Endothelial cell (in vitro differentiated cells): ENCODE results near the gene ITPRIP. TPM values are rescaled to one million over a fixed set of nuclear protein-coding genes. Genes with fewer than 3 reads are reported as not detected.

Experiments
- DNase-seq: peaks from one replicate; pipeline ENCODE4 v3.0.0; 2021; ENCODE audit warnings: low spot score
- H3K27ac Mint-ChIP-seq: one replicate; pipeline ENCODE4 v1.8.0; 2021; ENCODE audit warnings: mixed read lengths, inconsistent platforms; ENCODE audit not compliant: unreplicated experiment
- H3K27me3 Mint-ChIP-seq: one replicate; pipeline ENCODE4 v1.8.0; 2021; ENCODE audit warnings: mild to moderate bottlenecking, moderate library complexity, mixed read lengths, inconsistent platforms; ENCODE audit not compliant: unreplicated experiment
- H3K36me3 Mint-ChIP-seq: one replicate; pipeline ENCODE4 v1.8.0; 2021; ENCODE audit warnings: mild to moderate bottlenecking, low read depth, mixed read lengths, inconsistent platforms; ENCODE audit not compliant: unreplicated experiment
- H3K4me1 Mint-ChIP-seq: one replicate; pipeline ENCODE4 v1.8.0; 2021; ENCODE audit warnings: mild to moderate bottlenecking, mixed read lengths, inconsistent platforms; ENCODE audit not compliant: unreplicated experiment
- H3K4me3 Mint-ChIP-seq: one replicate; pipeline ENCODE4 v1.8.0; 2021; ENCODE audit warnings: mild to moderate bottlenecking, mixed read lengths, inconsistent platforms; ENCODE audit not compliant: unreplicated experiment
- H3K9me3 Mint-ChIP-seq: one replicate; pipeline ENCODE4 v1.8.0; 2021; ENCODE audit warnings: mixed read lengths, inconsistent platforms; ENCODE audit not compliant: unreplicated experiment
- CTCF ChIP-seq: fragments of 200-600 bp; sonication (generic); IDR thresholded peaks from one replicate; pipeline ENCODE4 v1.5.0; 2021; ENCODE audit warnings: antibody characterized with exemption; ENCODE audit not compliant: unreplicated experiment
- total RNA-seq: library from RNA; stranded (reverse); fragmentation: NEBNext Ultra II Directional; extraction: Animal tissue kit (Norgen Biotek cat#: 25700); gene quantifications from one replicate; pipeline ENCODE4 v1.2.1, GENCODE V29; 2021; ENCODE audit not compliant: unreplicated experiment

ITPRIP gene
- total RNA-seq, 1 donor from 2014 or later = 16.3 TPM

- no peak overlapping the region for H3K4me3 Mint-ChIP-seq
- DNase-seq = no peak
- H3K9me3 Mint-ChIP-seq = no peaks in the 10 kb centered on the region
- TF ChIP-seq CTCF = no peak
- peaks cover 2% of the 10 kb centered on the region for H3K4me1 Mint-ChIP-seq
- H3K36me3 Mint-ChIP-seq = no peaks in the 10 kb centered on the region
- H3K27ac Mint-ChIP-seq = no peak overlapping the region
- H3K27me3 Mint-ChIP-seq = no peaks in the 10 kb centered on the region
Measured at GRCh38 chr10:104276192-104276591, 62.1 kb downstream of the ITPRIP start.

- peak; percentile 65 for DNase-seq
- H3K27me3 Mint-ChIP-seq = no peaks in the 10 kb centered on the region
- H3K4me1 Mint-ChIP-seq = peaks cover 2% of the 10 kb centered on the region
- peak; percentile 64 for TF ChIP-seq CTCF
- peak overlapping the region; percentile 84 for H3K4me3 Mint-ChIP-seq
- no peak overlapping the region for H3K27ac Mint-ChIP-seq
- H3K36me3 Mint-ChIP-seq = no peaks in the 10 kb centered on the region
- no peaks in the 10 kb centered on the region for H3K9me3 Mint-ChIP-seq
Measured at GRCh38 chr10:104274762-104275721, 63.2 kb downstream of the ITPRIP start.

GRCh38 chr10:104273899-104274575, 64.2 kb downstream of the ITPRIP start:
- Mint-ChIP-seq H3K27ac (no peak overlapping the region), H3K9me3 (no peaks in the 10 kb centered on the region)

GRCh38 chr10:104273286-104273685, 65.0 kb downstream of the ITPRIP start:
- H3K27me3 Mint-ChIP-seq = no peaks in the 10 kb centered on the region
- TF ChIP-seq CTCF = no peak
- H3K27ac Mint-ChIP-seq = no peak overlapping the region
- no peaks in the 10 kb centered on the region for H3K9me3 Mint-ChIP-seq
- H3K36me3 Mint-ChIP-seq = no peaks in the 10 kb centered on the region
- H3K4me3 Mint-ChIP-seq = no peak overlapping the region
- DNase-seq = no peak
- H3K4me1 Mint-ChIP-seq = peaks cover 2% of the 10 kb centered on the region

More at GRCh38 chr10:104273899-104274575, 64.2 kb downstream of the ITPRIP start:
- H3K4me1 Mint-ChIP-seq = peaks cover 2% of the 10 kb centered on the region
- no peak overlapping the region for H3K4me3 Mint-ChIP-seq
- no peaks in the 10 kb centered on the region for H3K36me3 Mint-ChIP-seq
- no peak for DNase-seq
- TF ChIP-seq CTCF = no peak
- no peaks in the 10 kb centered on the region for H3K27me3 Mint-ChIP-seq
